Esophagus squamous epithelium (tissue), 4 donors: ENCODE results near the gene MON1A.

ENCODE experiments used
- POLR2A ChIP-seq, 4 donors: fragments of 450-650 bp; IDR thresholded peaks; one replicate each; pipeline ENCODE4 v1.6.1; 2017; ENCODE audit warnings: antibody characterized with exemption in 4 of 4, mild to moderate bottlenecking in 4 of 4, moderate library complexity in 3 of 4
- TF ChIP-seq, protein P1 (sequence below), 6 experiments: fragments of 450-650 bp in 4 of 6; fragments of 200-600 bp in 2 of 6; sonication (generic) in 2 of 6; IDR thresholded peaks; one replicate each; pipeline ENCODE4 v1.5.1; 2016 to 2019; ENCODE audit warnings: antibody characterized with exemption in 6 of 6, mild to moderate bottlenecking in 4 of 6, moderate library complexity in 4 of 6

DNA sequence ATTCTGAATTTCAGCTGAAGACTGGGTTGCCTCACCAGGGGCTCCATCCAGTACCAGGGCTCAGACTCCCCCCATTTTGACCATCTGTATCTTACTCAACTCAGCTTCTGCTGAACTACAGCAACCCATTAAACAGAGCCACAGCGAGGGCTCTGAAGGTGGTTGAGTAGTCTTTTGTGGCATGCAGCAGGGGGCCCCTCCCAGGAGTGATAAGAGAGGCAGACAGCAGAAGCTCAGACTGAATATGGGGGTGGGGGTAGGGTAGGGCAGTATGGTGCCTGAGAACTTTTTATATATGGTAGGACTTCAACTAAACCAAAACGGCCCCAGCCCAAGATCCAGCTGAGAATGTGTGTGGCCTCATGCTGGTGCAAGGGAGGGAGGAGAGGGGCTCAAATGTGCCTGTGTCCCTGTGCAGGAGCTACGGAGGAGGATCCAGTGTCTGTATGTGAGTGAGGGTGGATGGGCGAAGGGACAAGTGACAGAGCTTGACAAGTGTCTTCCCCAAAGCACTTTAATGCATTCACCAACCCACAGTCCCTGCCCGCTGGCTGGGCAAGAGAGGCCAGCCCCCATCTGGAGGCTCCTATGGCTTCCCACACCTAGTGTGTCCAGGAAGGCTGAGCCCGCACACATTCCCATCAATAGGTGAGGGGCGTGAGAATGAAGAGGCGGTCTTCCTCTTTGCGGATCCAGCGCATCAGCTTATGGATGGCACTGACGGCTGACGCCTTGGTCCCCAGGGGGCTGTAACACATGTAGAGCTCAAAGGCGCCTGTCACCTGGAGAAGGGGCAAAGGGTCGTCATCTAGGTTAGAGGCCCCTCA is 21.0 kb downstream of the MON1A start:
- TF ChIP-seq, protein P1, sequence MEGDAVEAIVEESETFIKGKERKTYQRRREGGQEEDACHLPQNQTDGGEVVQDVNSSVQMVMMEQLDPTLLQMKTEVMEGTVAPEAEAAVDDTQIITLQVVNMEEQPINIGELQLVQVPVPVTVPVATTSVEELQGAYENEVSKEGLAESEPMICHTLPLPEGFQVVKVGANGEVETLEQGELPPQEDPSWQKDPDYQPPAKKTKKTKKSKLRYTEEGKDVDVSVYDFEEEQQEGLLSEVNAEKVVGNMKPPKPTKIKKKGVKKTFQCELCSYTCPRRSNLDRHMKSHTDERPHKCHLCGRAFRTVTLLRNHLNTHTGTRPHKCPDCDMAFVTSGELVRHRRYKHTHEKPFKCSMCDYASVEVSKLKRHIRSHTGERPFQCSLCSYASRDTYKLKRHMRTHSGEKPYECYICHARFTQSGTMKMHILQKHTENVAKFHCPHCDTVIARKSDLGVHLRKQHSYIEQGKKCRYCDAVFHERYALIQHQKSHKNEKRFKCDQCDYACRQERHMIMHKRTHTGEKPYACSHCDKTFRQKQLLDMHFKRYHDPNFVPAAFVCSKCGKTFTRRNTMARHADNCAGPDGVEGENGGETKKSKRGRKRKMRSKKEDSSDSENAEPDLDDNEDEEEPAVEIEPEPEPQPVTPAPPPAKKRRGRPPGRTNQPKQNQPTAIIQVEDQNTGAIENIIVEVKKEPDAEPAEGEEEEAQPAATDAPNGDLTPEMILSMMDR (IDR thresholded peaks at IDR 0.05): no peak
- no peak for TF ChIP-seq POLR2A (IDR thresholded peaks at IDR 0.05)
